Lower lobe of right lung (tissue), 2 donors: ENCODE measurements around the gene REEP1. TPM values are rescaled to one million over a fixed set of nuclear protein-coding genes. Genes with fewer than 3 reads are reported as not detected.

Experiments used
- ATAC-seq, 2 donors: fragments of 200-7000 bp; cut with Tn5 transposase; one replicate each; pipeline ENCODE4 v1.9.1; 2020 to 2022; ENCODE audit warnings: mild to moderate bottlenecking in 2 of 2, moderate library complexity in 2 of 2
- DNase-seq: peaks from one replicate; pipeline ENCODE4 v3.0.0-alpha.2; 2020
- H3K27ac ChIP-seq: fragments of 200-600 bp; one replicate; pipeline ENCODE4 v1.8.0; 2022
- H3K27me3 ChIP-seq: fragments of 200-600 bp; one replicate; pipeline ENCODE4 v1.8.0; 2022; ENCODE audit warnings: low read depth
- H3K36me3 ChIP-seq: fragments of 200-600 bp; one replicate; pipeline ENCODE4 v1.8.0; 2022; ENCODE audit warnings: mild to moderate bottlenecking
- H3K4me1 ChIP-seq: fragments of 200-600 bp; one replicate; pipeline ENCODE4 v1.8.0; 2022
- H3K4me3 ChIP-seq: fragments of 200-600 bp; one replicate; pipeline ENCODE4 v1.8.0; 2022; ENCODE audit warnings: mild to moderate bottlenecking
- H3K9me3 ChIP-seq: fragments of 200-600 bp; one replicate; pipeline ENCODE4 v1.8.0; 2022
- intact Hi-C: fragments of 100-400 bp; cut with DNase I; formaldehyde crosslinking; loops from one replicate; pipeline ENCODE4 v1.11.0; 2022
- total RNA-seq: library from RNA; stranded (reverse); fragmentation: NEBNext Ultra II Directional; extraction: Animal tissue kit (Norgen Biotek cat#: 25700); gene quantifications from one replicate; pipeline ENCODE4 v1.2.1, GENCODE V29; 2021
- TF ChIP-seq, protein P1 (sequence below): fragments of 200-600 bp; IDR thresholded peaks from one replicate; pipeline ENCODE4 v1.8.0; 2022; ENCODE audit warnings: antibody characterized with exemption, mild to moderate bottlenecking
- donor health status: DM: no; HTN: yes; CAD: no; lungs with severe emphysema.

REEP1 gene
- total RNA-seq, 1 donor from 2014 or later, result 6.9 TPM

DNA sequence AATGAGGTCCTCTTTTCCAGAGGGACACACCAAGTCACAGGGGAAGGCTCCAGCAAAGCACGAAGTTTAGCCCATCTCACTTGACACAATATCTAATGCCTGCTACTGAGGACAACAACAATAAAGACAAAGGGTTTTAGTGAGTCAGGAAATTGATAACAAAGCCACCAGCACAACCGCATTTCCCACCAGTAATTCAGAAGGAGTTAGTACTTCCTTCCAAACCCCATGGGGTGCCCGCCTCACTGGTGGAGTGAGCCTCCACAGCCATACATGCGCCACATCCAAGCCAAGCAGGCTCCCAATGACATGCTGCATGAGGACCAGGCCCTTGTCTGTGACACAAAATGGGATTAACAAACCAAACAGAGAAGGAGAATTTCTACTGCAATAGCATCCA is 98.1 kb downstream of the REEP1 start:
- intact Hi-C loops, result no loop called here
- ATAC-seq (no peak), DNase-seq (no peak)

DNA sequence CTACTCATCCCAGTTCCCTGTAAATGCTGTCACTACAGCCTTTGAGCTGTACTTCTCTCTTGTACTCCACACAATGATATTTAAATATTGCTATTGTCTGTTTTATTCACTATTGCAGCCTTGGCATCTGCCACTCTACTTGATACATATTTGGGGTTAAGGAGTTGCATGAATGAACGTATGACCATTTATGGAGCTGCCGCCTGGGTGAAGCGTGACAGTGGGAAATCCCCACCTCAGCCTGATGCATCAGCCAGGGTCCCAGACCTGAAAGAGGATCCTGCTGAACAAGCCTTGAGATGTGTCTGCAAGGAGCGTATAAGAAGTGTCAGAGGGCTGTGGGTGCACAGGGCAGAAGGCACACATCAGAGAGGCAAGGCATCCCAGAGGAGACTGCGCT is 99.1 kb downstream of the REEP1 start:
- Histone ChIP-seq H3K27me3 (no peaks in the 10 kb centered on the region), H3K4me1 (peaks cover 5% of the 10 kb centered on the region), H3K36me3 (no peaks in the 10 kb centered on the region), H3K4me3 (no peak overlapping the region), H3K27ac (no peak overlapping the region), H3K9me3 (no peaks in the 10 kb centered on the region)
- intact Hi-C loops, result no loop called here
- DNase-seq (no peak), ATAC-seq (no peak)
- TF ChIP-seq, protein P1, sequence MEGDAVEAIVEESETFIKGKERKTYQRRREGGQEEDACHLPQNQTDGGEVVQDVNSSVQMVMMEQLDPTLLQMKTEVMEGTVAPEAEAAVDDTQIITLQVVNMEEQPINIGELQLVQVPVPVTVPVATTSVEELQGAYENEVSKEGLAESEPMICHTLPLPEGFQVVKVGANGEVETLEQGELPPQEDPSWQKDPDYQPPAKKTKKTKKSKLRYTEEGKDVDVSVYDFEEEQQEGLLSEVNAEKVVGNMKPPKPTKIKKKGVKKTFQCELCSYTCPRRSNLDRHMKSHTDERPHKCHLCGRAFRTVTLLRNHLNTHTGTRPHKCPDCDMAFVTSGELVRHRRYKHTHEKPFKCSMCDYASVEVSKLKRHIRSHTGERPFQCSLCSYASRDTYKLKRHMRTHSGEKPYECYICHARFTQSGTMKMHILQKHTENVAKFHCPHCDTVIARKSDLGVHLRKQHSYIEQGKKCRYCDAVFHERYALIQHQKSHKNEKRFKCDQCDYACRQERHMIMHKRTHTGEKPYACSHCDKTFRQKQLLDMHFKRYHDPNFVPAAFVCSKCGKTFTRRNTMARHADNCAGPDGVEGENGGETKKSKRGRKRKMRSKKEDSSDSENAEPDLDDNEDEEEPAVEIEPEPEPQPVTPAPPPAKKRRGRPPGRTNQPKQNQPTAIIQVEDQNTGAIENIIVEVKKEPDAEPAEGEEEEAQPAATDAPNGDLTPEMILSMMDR, result no peak

More for the DNA sequence above, 98.1 kb downstream of the REEP1 start:
- no peak overlapping the region for H3K4me3 ChIP-seq
- no peaks in the 10 kb centered on the region for H3K27me3 ChIP-seq
- H3K4me1 ChIP-seq, result peaks cover 14% of the 10 kb centered on the region
- no peaks in the 10 kb centered on the region for H3K36me3 ChIP-seq
- TF ChIP-seq, protein P1, result no peak
- H3K27ac ChIP-seq, result no peak overlapping the region
- H3K9me3 ChIP-seq, result no peaks in the 10 kb centered on the region

DNA sequence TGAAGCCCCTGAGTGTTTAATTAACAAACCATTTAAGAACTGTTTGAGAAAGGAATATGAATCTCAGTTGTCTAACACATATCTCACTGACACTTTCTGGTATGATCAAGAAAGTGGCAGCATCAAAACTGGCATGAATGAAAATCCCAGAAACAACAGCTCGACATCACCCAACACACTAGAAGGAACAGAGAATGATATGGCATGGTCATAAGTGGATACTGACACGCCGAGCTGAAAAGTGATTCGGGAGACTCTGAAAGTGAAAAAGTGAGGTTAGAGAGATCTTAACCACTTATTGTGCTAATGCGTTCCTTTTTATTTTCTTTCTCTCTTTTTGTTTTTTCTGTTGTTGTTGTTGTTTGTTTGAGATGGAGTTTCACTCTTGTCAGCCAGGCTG is 100.3 kb downstream of the REEP1 start:
- Histone ChIP-seq H3K9me3 (no peaks in the 10 kb centered on the region), H3K4me1 (no peaks in the 10 kb centered on the region), H3K4me3 (no peak overlapping the region), H3K36me3 (no peaks in the 10 kb centered on the region), H3K27me3 (no peaks in the 10 kb centered on the region), H3K27ac (no peak overlapping the region)
- intact Hi-C loops, result no loop called here
- ATAC-seq (no peak), DNase-seq (no peak)
- TF ChIP-seq, protein P1, result no peak

DNA sequence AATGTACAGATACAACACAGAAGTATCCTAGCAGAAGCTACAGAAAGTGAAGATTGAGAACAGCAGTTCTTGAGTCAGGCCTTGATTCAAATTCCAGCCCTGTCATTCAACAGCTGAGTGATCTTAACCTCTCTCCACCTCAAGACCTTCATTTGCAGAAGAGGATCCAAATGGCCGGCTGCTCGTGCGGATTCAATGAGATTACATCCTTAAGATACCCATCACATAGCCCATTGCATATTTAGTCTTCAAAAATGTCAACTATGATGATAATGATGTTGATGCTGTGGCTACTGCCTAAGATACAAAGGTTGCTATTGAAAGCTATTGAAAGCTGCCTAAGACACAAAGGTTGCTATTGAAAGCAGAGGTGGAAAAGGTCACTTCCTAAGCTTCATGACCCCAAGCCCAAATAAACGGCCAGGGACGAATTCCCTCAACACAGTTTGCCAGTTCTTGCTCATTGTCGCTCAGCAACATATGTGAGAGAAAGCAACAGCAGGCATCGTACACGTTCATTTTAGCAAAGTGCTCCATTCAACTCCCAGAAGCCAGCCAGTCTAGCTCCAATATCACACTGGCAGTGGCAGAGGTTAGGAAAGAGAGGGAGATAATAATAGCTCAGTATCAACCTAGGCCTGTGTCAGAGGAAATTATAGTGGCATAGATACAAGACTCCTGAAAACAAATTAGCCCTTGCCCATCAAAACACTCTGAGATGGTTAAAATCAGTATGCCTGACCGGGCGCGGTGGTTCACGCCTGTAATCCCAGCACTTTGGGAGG is 102.0 kb downstream of the REEP1 start:
- ATAC-seq, result no peak
- Histone ChIP-seq H3K27me3 (no peaks in the 10 kb centered on the region), H3K4me1 (no peaks in the 10 kb centered on the region), H3K9me3 (no peaks in the 10 kb centered on the region), H3K36me3 (no peaks in the 10 kb centered on the region), H3K4me3 (no peak overlapping the region), H3K27ac (no peak overlapping the region)
- intact Hi-C loops, result no loop called here
- TF ChIP-seq, protein P1, result no peak
- DNase-seq, result no peak

DNA sequence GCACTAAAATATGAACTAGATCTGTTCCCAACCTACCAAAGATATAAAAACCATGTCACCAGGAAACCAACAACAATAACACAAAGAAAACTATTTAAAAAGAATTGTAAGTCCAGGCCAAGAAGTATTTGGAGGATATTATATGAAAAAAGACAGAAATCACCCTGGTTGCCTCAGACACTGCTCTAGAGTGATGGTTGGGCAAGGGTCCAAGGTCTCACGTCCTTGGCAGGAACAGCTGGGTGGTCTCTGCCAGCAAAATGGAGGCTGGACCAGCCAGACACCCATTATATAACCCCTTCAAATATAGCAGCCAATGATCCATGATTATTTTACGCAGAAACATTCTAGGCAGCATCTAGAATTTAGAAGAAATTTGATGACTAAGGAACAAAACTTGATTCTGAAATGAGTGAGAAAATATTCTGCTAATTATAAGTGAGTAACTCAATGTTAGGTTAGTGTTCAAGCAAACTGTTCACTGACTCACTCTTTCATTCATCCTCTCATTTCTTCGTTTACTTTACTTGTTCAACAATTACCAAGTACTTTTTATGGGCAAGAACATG is 102.8 kb downstream of the REEP1 start:
- Histone ChIP-seq H3K4me3 (no peak overlapping the region), H3K36me3 (no peaks in the 10 kb centered on the region), H3K27ac (peak overlapping the region; percentile 43), H3K27me3 (no peaks in the 10 kb centered on the region), H3K9me3 (no peaks in the 10 kb centered on the region), H3K4me1 (no peaks in the 10 kb centered on the region)
- intact Hi-C loops, result no loop called here
- ATAC-seq (no peak), DNase-seq (no peak)
- TF ChIP-seq, protein P1, result no peak
